K562 (cell line): ENCODE data around the gene ERN1. TPM values are rescaled to one million over a fixed set of nuclear protein-coding genes. Genes with fewer than 3 reads are reported as not detected.

Experiments used
- ATF6 ChIP-seq: sonication (generic); formaldehyde crosslinking; IDR thresholded peaks from 2 replicates; pipeline ENCODE4 v1.4.0; 2020; ENCODE audit warnings: mild to moderate bottlenecking, missing genetic modification reagents
- BCLAF1 ChIP-seq, 2 experiments: fragments of 450-650 bp in 1 of 2; IDR thresholded peaks; 2 replicates each; pipeline ENCODE4 v1.6.1; 2011 to 2017; ENCODE audit warnings: low read depth in 2 of 2, antibody characterized with exemption in 1 of 2, borderline replicate concordance in 1 of 2, low read length in 1 of 2, mild to moderate bottlenecking in 1 of 2, mixed read lengths in 1 of 2; ENCODE audit not compliant: control insufficient read depth in 1 of 2
- CHD2 ChIP-seq: IDR thresholded peaks from 2 replicates; pipeline ENCODE4 v1.6.1; 2011; ENCODE audit warnings: low read depth, low read length
- CREBBP ChIP-seq: IDR thresholded peaks from one replicate; pipeline ENCODE4 v1.6.1; 2012; ENCODE audit warnings: low read depth, mild to moderate bottlenecking, control low read depth, inconsistent platforms, low read length
- NCOA1 ChIP-seq: fragments of 450-650 bp; IDR thresholded peaks from 2 replicates; pipeline ENCODE4 v1.6.1; 2016; ENCODE audit warnings: low read depth
- SIN3A ChIP-seq, 2 experiments: fragments of 150-350 bp in 1 of 2; IDR thresholded peaks; 2 replicates each; pipeline ENCODE4 v1.6.1; 2011 to 2016; ENCODE audit warnings: borderline replicate concordance in 2 of 2, low read depth in 2 of 2, low read length in 2 of 2, mild to moderate bottlenecking in 2 of 2, moderate library complexity in 2 of 2; ENCODE audit not compliant: control insufficient read depth in 1 of 2
- ZNF165 ChIP-seq: fragments of 250-450 bp; sonication (Bioruptor Pico); IDR thresholded peaks from 2 replicates; pipeline ENCODE4 v1.4.0; 2020; ENCODE audit warnings: borderline replicate concordance
- ZNF740 ChIP-seq, 3 experiments: fragments of 200-800 bp in 1 of 3; sonication (Bioruptor generic) in 1 of 3; sonication (generic) in 1 of 3; formaldehyde crosslinking in 1 of 3; IDR thresholded peaks; 2 replicates each; pipeline versions ENCODE4 v1.6.1 to v1.8.0; 2016 to 2022; ENCODE audit warnings: mild to moderate bottlenecking in 2 of 3, missing compliant biosample characterization in 2 of 3, missing genetic modification characterization in 2 of 3, missing genetic modification reagents in 1 of 3
- polyA plus RNA-seq, 8 experiments: library from polyadenylated mRNA; depleted of rRNA in 4 of 8; stranded (reverse) in 5 of 8; unstranded in 3 of 8; fragments of >200 nt; fragmentation: Nextera tagmentation in 2 of 8; fragmentation: Illumina TruSeq in 1 of 8; extraction: Ambion mirVana in 2 of 8; extraction: Trizol in 1 of 8; gene quantifications; 2 replicates each; pipeline versions ENCODE4 v1.2.1 to v1.2.3, GENCODE V29; 2011 to 2014; ENCODE audit warnings: inconsistent platforms in 1 of 8, missing spikeins in 1 of 8
- total RNA-seq, 7 experiments: library from RNA; depleted of rRNA in 6 of 7; stranded (reverse); fragments of >200 nt in 6 of 7; fragmentation: Illumina TruSeq in 2 of 7; extraction: Trizol in 2 of 7; gene quantifications; 2 replicates each; pipeline versions ENCODE4 v1.2.1 to v1.2.3, GENCODE V29; 2011 to 2021; ENCODE audit warnings: low replicate concordance in 1 of 7
- TF ChIP-seq, protein P1 (sequence below): fragments of 450-650 bp; formaldehyde crosslinking; IDR thresholded peaks from 2 replicates; pipeline ENCODE4 v1.4.0; 2022; ENCODE audit warnings: missing genetic modification characterization

Gene ERN1
- total and polyA plus RNA-seq, 9 of the 15 experiments (the other 6 are each of a cell fraction or from before 2014, with no cell fraction given), result 2.1 to 22.5 (median 7.3) TPM

- TF ChIP-seq BCLAF1 (IDR thresholded peaks at IDR 0.05; ENCODE audit: borderline replicate concordance in 1 of 2, control insufficient read depth in 1 of 2, low read depth in 2 of 2, low read length in 1 of 2) (no peak), CHD2 (no peak), NCOA1 (0 out of 2 replicates have a peak, but pooled peaks have one; percentile 53), CREBBP (no peak), ZNF165 (CRISPR knock-in tag) (no peak), SIN3A (IDR thresholded peaks at IDR 0.05; ENCODE audit: borderline replicate concordance in 2 of 2, control insufficient read depth in 1 of 2, low read depth in 2 of 2, low read length in 2 of 2) (no peak), ATF6 (CRISPR knock-in tag) (no peak), ZNF740 (CRISPR knock-in tag; IDR thresholded peaks at IDR 0.05) (0 out of 2 replicates have a peak, but pooled peaks have one; percentile 35), ZNF740 (tag; IDR thresholded peaks at IDR 0.05) (no peak)
- TF ChIP-seq, protein P1, sequence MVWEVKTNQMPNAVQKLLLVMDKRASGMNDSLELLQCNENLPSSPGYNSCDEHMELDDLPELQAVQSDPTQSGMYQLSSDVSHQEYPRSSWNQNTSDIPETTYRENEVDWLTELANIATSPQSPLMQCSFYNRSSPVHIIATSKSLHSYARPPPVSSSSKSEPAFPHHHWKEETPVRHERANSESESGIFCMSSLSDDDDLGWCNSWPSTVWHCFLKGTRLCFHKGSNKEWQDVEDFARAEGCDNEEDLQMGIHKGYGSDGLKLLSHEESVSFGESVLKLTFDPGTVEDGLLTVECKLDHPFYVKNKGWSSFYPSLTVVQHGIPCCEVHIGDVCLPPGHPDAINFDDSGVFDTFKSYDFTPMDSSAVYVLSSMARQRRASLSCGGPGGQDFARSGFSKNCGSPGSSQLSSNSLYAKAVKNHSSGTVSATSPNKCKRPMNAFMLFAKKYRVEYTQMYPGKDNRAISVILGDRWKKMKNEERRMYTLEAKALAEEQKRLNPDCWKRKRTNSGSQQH (CRISPR knock-in tag), result no peak
These were observed 105.7 kb downstream of the ERN1 start (continued) for GRCh38 chr17:64024215-64024654.
